GM21825 (cell line): Measurements from ENCODE around the gene PLIN5.

ENCODE experiments used
- ATAC-seq: cut with Tn5 transposase; IDR thresholded peaks from one replicate; pipeline ENCODE4 v1.9.1; 2021; ENCODE audit warnings: mild to moderate bottlenecking, moderate library complexity; ENCODE audit not compliant: unreplicated experiment

Gene PLIN5, protein sequence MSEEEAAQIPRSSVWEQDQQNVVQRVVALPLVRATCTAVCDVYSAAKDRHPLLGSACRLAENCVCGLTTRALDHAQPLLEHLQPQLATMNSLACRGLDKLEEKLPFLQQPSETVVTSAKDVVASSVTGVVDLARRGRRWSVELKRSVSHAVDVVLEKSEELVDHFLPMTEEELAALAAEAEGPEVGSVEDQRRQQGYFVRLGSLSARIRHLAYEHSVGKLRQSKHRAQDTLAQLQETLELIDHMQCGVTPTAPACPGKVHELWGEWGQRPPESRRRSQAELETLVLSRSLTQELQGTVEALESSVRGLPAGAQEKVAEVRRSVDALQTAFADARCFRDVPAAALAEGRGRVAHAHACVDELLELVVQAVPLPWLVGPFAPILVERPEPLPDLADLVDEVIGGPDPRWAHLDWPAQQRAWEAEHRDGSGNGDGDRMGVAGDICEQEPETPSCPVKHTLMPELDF

GRCh38 chr19:4534836-4535658 is at the start of gene PLIN5:
Gene PLIN5 (minus strand): TSS chr19:4535224. CDS start chr19:4534074, 1,150 bp downstream.
- ATAC-seq, result no peak

DNA sequence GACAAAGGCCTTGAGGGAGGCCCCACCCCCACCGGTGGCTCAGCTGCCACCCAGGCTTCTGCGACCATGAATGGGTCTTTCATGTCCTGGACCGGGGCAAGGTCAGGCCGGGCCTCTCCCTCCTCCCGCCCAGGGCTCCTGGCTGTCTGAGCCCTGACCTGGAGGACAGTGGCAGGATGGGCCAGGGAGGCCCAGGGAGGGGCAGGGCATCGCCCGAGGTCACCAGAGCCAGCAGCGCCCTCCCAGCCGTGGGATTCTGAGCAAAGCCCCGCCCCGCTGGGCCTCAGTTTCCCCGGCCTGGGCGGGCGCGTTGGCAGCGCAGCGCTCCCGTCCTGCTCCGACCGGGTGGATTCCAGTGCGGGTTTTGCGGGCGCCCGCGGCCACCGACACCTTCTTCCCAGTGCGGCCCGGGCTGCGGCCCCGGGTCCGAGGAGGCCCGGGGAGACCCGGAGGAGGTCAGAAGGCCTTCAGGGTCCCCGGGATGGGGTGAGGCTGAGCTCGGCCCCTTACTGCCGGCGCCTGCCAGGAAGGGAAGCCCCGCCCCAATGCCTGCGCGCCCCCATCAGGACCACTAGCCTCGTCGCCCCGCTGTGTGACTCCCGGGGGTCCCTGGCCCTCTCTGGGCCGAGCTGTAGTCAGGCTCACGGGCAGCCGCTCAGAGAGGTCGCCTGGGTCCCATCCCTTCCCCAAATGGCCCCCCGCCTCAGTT is 49.1 kb upstream of the PLIN5 start:
- ATAC-seq, result no peak

GRCh38 chr19:4582980-4583842 is 48.2 kb upstream of the PLIN5 start:
- no peak for ATAC-seq

DNA sequence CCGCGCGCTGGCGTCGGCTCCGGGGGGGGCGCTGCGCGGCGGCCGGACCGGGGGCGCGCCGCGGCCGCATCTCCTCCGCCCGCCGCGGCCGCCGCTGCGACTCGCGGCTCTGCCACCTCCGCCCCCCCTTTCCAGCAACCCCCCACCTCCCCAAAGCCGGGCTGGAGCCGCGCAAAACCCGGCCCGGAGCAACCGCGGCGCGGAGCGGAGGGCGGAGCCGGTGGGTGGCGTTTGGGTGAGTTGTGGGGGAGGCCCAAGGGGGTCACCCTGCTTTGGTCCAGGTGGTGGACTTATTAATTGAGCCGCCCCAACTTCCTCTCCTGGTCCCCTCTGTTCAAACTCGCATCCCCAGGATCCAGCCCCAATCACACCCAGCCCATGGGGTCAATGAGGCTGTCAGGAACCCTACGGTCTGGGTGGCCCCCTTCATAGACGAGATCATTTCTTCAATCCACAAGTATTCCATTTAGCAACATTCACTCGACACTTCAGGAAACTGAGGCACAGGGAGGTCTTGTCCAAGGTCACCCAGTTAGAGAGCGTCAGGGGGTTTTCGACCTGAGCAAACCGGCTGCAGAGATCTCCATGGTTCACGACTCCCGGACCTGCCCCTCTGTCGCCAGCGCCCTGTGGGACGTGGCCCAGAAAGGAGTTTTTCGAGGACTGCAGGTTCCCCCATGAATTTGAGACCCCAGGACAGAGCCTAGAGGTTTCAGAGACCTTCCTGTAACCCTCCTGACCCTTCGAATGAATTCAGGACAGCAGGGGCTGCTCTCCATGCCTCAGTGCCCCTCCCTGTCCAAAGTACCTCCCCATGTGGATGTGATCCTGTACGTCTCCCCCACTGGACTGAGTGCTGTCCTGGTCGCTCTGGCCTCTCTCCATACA is 46.9 kb upstream of the PLIN5 start:
- ATAC-seq, result no peak

DNA sequence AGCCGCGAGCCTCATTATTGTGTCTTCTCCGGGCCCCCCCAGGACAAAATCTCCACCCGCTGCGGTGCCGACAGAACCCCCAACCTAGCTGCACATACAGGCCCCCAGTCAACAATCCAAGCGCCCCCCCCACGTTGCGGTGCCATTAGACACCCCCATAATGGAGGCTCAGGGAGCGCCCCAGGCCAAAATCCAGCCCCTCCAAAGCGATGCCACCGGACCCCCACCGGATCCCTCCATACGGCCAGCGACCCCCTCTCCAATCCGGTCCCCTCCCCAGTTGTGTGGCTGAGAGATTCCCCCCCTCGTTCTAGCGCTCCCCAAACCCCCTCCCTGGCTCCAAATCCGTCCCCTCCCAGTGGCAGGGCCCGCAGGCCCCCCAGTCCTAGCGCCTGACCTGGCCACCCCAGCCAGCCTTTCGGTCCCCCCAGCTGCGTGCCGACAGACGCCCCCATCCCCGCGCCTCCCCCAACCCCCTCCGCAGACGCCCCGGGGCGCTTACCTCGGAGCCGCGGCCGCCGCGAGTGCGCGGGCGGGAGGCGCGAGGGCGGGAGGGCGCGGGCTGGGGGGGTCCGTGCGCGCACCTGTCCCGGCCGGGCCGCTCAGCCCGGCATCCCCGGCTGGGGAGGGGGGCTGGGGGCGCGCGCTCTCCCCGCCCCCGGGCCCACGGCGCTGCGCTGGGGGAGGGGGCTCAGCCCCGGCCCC is 46.1 kb upstream of the PLIN5 start:
- no peak for ATAC-seq

- no peak for ATAC-seq
These were observed 45.2 kb upstream of the PLIN5 start for GRCh38 chr19:4580021-4580901.

DNA sequence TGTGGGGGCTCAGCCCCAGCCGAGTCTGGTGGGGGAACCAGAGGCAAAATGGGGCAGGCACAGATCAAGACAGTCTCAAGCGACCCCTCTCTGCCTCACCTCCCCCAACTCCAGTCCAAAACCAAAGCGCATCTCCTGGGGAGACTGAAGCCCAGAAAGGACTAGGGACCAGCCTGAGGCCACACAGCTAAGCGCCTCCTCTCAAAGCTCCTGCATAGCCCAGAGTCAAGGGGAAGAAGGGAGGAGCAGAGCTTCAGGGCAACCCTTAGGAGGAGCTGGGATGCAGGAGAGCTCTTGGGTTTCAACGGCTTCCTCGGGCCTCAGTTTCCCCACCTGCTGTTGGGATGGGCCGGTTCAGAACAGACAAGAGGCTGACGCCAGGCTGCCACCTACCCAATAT is 44.4 kb upstream of the PLIN5 start:
- no peak for ATAC-seq

- no peak for ATAC-seq
These were observed 43.7 kb upstream of the PLIN5 start for GRCh38 chr19:4578552-4579248.

GRCh38 chr19:4577020-4577782 is 42.2 kb upstream of the PLIN5 start:
- no peak for ATAC-seq

- no peak for ATAC-seq
These were observed 41.3 kb upstream of the PLIN5 start for GRCh38 chr19:4576016-4576933.

DNA sequence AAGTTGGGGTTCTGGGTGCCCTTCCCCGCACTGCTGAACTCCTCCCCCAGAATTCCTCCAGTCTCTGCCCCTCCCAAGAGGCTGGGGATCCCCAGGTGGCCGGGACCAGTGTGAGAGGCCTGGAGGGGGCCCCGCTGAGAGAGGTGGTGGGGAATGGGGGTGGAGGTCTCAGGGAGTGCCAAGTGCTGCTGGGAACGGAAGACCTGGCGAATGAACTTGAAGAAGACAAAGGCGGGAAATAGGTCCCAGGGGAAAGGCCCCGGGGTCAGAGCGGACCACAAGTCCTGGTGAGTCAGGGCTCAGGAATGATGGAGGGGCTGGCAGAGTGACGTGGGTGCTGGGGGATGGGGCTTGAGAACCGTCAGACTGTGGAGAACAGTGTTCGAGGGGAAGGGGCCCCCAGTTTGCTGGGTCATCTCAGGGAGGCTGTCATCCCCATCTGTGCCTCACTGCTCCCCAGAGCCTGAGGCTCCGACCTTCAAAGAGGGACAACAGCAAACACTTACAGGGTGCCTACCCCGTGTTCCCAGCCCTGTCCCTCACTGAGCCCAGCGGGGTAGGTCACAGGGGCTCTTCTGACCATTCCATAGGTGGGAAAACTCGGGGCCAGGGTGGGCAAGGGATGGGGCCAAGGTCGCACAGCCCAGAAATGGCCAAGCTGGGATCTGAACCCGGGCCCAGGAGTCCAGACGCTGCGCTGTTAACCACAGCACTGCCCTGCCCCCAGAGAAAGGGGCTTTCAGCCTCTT is 40.4 kb upstream of the PLIN5 start:
- ATAC-seq, result no peak

GRCh38 chr19:4573682-4574081 is 38.7 kb upstream of the PLIN5 start:
- ATAC-seq, result no peak

GRCh38 chr19:4571305-4571917 is 36.4 kb upstream of the PLIN5 start:
- ATAC-seq, result no peak

DNA sequence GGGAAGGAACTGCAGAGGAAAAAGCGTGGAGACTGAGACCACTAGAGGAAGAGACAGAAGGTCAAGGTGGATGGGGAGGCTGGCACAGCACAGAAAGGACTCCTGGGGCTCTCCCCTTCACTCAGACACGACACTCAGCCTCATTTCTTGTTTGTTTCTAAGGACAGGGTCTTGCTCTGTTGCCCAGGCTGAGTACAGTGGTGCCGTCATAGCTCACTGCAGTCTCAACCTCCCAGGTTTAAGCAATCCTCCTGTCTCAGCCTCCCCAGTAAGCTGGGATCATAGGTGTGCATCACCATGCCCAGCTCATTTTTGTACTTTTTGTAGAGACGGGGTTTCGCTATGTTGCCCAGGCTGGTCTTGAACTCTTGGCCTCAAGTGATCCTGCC is 35.9 kb upstream of the PLIN5 start:
- ATAC-seq, result no peak
